Measurements from ENCODE around the gene NCOR2.

NCOR2 gene

GRCh38 chr12:124543590-124544310, 23.7 kb downstream of the NCOR2 start:
- no peak for DNase-seq (ENCODE audit: low read depth)

DNA sequence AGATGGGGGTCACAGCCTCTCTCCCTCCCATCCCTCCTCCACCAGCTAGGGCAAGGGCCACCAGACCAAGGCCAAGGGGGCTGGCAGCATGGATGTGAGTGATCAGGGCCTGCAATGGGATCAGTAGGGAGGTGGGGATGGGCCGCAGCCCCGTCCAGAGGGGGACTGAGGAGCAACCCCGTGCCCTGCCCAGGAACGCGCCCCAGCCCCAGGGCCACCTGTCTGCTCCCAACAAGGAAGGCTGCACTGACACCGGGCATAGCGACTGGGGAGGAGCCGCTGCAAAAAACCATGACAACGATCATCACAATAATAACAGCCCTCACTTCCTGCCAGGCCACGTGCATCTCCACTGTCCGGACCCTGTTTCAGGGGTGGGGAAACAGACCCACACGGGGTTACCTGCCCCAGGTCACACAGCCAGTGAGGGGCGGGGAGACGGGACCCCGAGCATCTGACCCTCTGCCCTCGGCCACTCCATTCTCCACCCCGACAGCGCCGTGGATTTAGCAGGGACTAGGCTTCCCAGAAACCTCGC, 24.3 kb downstream of the NCOR2 start:
- DNase-seq (ENCODE audit: low read depth) = no peak

DNA sequence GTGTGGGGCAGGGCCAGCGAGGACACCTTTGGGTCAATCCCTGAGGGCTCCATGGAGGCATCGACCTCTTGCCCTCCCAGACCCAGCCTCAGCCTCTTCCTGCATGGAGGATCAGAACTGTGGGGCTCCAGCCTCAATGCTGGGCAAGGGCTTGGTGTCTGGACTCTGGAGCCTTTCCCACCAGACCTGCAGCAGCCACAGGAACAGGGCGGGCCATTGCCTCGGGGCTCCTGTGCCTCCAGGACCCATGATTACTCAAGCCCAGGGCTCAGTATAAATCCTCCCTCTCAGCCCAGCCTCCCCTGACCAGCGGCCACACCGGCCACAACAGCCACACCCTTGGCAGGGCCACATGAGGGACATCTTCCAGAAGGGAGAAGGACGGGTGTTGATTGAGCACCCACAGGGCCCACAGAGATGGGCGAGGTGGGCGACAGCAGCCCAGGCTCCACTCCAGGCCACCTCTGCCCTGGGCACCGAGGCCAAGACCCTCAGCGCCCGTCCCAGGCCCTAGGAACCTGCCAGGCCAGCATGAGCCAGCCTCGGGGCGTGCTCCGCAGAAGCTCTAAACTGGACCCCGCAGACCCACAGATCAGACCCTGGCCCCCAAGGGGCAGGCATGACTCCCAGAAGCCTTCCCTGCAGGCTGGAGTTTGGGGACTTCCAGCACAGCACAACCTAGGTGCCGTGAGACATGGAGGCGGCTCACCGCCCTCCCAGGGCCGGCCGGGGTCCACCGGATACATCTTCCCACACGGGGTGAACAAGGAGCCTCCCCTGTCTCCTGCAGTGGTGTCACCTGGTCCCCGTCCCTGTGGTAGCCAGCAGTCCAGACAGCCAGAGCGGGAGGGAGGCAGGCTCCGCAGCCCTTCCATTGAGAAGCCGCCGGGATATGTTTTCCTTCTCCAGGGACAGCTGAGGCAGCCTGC, 25.1 kb downstream of the NCOR2 start:
- no peak for DNase-seq (ENCODE audit: low read depth)

DNA sequence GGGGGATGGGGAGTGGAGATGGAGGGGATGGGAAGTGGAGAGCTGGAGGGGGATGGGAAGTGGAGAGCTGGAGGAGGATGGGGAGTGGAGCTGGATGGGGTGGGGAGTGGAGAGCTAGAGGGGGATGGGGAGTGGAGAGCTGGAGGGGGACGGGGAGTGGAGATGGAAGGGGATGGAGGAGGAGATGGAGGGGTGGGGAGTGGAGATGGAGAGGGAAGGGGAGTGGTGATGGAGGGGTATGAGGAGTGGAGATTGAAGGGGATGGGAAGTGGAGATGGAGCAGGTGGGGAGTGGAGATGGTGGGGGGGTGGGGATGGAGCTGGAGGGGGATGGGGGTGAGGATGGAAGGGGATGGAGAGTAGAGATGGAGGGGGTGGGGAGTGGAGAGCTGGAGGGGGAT, 26.1 kb downstream of the NCOR2 start:
- DNase-seq (ENCODE audit: low read depth) = no peak

GRCh38 chr12:124539084-124540041, 28.0 kb downstream of the NCOR2 start:
- no peak for DNase-seq (ENCODE audit: low read depth)

GRCh38 chr12:124538194-124539082, 29.0 kb downstream of the NCOR2 start:
- no peak for DNase-seq (ENCODE audit: low read depth)

GRCh38 chr12:124537525-124538193, 29.8 kb downstream of the NCOR2 start:
- DNase-seq (ENCODE audit: low read depth) = no peak

GRCh38 chr12:124536641-124537040, 30.8 kb downstream of the NCOR2 start:
- DNase-seq (ENCODE audit: low read depth) = no peak

GRCh38 chr12:124534776-124535740, 32.4 kb downstream of the NCOR2 start:
- DNase-seq (ENCODE audit: low read depth) = no peak

DNA sequence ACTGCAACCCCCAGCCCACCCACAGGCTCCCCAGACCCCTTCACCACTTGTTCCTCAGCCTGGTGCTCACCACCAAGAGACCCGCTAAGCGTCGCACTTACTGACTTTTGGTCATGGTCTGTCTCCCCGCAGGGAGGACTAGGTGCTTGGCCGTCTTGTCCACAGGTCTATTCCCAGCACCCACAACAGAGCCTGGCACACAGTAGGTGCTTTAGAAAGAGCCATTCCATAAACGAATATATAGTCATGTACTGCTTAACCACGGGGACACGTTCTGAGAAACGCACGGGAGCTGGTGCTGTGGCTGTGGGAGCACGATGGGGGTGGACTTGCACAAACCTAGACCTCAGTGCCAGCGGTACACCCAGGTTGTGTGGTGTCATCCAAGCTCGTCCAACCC, 34.0 kb downstream of the NCOR2 start:
- no peak for DNase-seq (ENCODE audit: low read depth)

DNA sequence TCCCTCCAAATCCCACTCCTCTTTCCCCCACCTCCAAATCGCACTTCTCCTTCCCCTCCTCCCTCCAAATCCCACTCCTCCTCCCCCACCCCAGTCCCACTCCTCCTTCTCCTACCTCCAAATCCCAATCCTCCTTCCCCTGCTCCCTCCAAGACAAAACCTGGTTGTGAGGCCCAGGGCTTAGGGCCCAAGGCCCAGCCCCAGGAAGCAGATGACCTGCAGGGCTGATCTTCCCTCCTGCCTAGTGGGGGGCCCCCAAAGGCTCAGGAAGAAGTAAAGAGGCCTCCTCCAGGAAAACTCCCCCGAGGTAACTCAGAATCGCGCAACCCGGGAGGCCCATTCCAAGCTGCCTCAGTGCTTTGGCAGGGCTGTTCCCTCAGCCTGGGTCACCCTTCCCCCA, 34.4 kb downstream of the NCOR2 start:
- no peak for DNase-seq (ENCODE audit: low read depth)

- no peak for DNase-seq (ENCODE audit: low read depth)
Observed at GRCh38 chr12:124532331-124532750, 35.1 kb downstream of the NCOR2 start.

- DNase-seq (ENCODE audit: low read depth) = no peak
Observed at GRCh38 chr12:124531906-124532305, 35.5 kb downstream of the NCOR2 start.

DNA sequence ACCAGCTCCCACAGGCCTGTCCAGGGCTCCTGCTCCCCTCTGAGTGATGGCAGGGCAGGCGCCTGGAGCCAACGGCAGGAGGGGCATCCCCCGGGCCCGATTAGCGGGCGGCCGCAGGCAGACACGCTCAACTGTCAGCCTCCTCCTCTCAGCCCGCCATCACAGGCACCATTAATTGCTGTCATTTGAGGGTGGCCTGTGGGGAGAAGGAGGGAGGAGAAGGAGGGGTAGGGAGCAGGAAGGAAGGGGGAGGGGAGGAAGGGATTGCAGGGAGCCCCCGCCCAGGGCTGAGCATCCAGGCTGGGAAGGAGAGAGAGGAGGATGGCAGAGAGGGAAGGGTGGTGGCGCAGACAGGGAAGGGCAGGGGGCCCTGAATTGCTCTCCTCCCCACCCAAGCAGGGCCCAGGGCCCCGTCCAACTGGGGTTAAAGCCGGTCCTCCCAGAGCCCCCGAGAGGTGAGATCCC, 36.1 kb downstream of the NCOR2 start:
- DNase-seq (ENCODE audit: low read depth) = no peak

DNA sequence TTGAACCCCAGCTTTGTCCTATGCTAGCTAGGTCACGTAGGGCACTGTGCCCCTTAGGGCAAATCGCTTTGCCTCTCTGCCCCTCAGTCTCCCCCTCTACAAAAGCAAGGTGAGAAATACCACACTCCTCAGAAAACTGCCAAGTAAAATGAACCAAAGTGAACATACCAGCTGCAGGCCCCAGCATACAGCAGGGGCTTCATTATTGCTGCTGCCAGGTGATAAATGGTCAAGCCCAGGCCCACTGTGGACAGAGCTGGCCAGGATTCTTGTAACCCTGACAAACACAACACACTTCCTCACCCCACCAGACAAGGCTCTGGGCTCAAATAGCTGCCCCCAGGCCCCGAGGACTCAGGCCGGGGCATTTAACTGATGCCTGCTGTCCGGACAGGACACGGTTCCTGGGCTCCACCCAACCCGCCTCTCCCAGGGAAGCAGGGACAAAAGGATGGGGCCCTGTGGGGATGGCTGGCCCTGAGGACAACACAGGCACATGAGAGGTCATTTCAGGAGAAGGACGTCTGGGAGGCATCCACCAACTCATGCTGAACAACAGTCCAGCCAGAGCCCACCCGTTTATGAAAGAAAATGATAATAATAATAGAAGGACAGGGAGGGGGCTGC, 36.7 kb downstream of the NCOR2 start:
- DNase-seq (ENCODE audit: low read depth) = no peak

DNA sequence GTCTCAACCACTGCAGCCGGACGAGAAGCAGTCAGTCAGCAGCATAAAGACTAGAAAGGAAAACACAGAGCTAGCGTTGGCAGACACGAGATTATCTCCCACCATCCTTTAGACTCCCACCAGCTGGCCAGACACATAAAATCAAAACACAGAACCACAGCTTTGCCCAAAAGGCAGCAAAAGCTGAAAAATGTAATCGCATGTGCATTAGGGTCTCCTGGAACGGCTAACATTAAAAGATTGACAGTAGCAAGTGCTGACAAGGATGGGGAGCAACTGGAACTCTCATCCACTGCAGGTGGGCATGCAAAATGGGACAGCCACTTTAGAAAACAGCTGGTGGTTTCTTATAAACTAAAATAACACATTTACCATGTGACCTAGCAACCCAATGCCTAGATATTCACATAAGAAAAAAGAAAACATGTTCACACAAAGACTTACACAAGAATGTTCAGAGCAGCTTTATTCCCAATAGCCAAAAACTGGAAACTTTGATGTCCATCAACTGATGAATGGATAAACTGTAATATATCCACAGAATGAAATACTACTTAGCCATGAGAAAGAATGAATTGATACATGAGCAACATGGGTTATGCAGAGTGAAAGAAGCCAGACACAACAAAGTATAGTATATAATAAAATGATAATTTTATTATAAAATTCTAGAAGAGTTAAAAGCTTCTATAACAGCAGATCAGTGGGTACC, 37.7 kb downstream of the NCOR2 start:
- DNase-seq (ENCODE audit: low read depth) = no peak

DNA sequence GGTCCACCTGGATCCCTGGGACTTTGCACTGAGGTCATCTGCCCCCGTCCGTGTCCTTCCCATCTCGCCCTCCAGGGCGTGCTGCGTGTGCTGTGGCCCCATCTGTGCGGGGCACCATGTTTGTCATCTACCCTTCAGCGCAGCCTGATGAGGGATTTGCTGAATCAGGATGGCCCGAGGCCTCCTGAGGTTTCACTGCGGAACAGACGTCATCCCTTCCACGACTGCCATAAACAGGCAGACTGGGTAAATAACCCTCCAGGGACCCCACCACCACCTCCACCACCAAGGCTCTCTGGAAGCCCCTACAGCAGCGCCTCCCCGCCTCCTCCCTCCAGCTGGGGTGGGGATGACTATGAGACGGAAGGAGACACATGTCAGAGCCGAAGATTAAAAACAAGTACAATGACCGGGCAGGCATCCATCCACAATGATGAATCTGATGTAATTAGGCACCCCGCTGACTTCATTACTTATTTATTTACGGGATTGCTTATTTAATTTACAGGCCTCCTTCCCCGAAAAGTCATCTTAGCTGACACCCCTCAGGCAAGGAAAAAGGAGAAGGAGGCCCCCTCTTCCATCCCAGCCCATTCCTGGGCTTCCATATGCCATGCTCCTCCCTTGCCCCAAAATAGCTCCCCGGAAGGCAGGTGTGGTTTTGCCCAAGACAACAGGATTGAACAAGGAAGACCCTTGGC, 39.4 kb downstream of the NCOR2 start:
- no peak for DNase-seq (ENCODE audit: low read depth)
